HG02852 (cell line): ENCODE data around the gene RNF157.
"Not testable (repeated sequence)": the region's sequence is repeated elsewhere in the genome, so short reads cannot be mapped to it uniquely, and the experiment has no call there.

ENCODE experiments used
- ATAC-seq: cut with Tn5 transposase; IDR thresholded peaks from one replicate; pipeline ENCODE4 v1.9.1; 2021; ENCODE audit warnings: mild to moderate bottlenecking, moderate library complexity; ENCODE audit not compliant: unreplicated experiment

Gene RNF157

GRCh38 chr17:76236603-76237002 lies 3.7 kb downstream of the RNF157 start:
- no peak for ATAC-seq

GRCh38 chr17:76235883-76236282 lies 4.4 kb downstream of the RNF157 start:
- ATAC-seq = no peak

- no peak for ATAC-seq
Measured at GRCh38 chr17:76234354-76234679, 6.0 kb downstream of the RNF157 start.

- ATAC-seq = no peak
Measured at GRCh38 chr17:76233588-76234353, 6.5 kb downstream of the RNF157 start.

- no peak for ATAC-seq
Measured at GRCh38 chr17:76232342-76232741, 8.0 kb downstream of the RNF157 start.

- ATAC-seq = not testable (repeated sequence)
Measured at GRCh38 chr17:76226749-76227148, 13.5 kb downstream of the RNF157 start.

GRCh38 chr17:76225373-76226086 lies 14.8 kb downstream of the RNF157 start:
- ATAC-seq = not testable (repeated sequence)

- no peak for ATAC-seq
Measured at GRCh38 chr17:76223802-76224201, 16.5 kb downstream of the RNF157 start.

- ATAC-seq = no peak
Measured at GRCh38 chr17:76219670-76220383, 20.5 kb downstream of the RNF157 start.

- no peak for ATAC-seq
Measured at GRCh38 chr17:76217081-76217480, 23.2 kb downstream of the RNF157 start.

GRCh38 chr17:76213491-76213890 lies 26.8 kb downstream of the RNF157 start:
- no peak for ATAC-seq

GRCh38 chr17:76208120-76208519 lies 32.2 kb downstream of the RNF157 start:
- no peak for ATAC-seq

- no peak for ATAC-seq
Measured at GRCh38 chr17:76207275-76208059, 32.8 kb downstream of the RNF157 start.

- not testable (repeated sequence) for ATAC-seq
Measured at GRCh38 chr17:76205542-76206144, 34.6 kb downstream of the RNF157 start.

- ATAC-seq = no peak
Measured at GRCh38 chr17:76204277-76204676, 36.0 kb downstream of the RNF157 start.

GRCh38 chr17:76200354-76200753 lies 39.9 kb downstream of the RNF157 start:
- ATAC-seq = no peak

- ATAC-seq = no peak
Measured at GRCh38 chr17:76199469-76199868, 40.8 kb downstream of the RNF157 start.

GRCh38 chr17:76198702-76199101 lies 41.6 kb downstream of the RNF157 start:
- ATAC-seq = no peak

- ATAC-seq = no peak
Measured at GRCh38 chr17:76197911-76198310, 42.4 kb downstream of the RNF157 start.

GRCh38 chr17:76196675-76197074 lies 43.6 kb downstream of the RNF157 start:
- no peak for ATAC-seq
